ENCODE data around the gene MEIKIN. TPM values are rescaled to one million over a fixed set of nuclear protein-coding genes. Genes with fewer than 3 reads are reported as not detected.

The MEIKIN gene
- total RNA-seq, 1 experiment from 2014 or later = not detected

DNA sequence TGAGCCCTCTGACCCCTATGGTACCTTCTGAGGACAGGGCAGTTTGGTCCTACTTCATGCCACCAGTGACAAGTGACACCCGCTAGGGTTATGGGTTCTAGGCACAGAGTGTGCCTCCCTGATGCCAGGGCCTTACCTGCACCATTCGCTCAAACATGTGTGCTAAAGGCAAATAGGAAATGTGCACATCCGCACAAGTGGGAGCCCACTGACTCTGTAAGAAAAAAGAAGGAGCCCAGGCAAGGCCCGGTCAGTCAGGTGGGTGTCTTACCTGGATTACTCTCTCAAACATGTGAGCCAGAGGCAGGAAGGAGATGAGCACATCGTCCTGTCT lies 29.1 kb upstream of the MEIKIN start:
- TF ChIP-seq, protein P1, sequence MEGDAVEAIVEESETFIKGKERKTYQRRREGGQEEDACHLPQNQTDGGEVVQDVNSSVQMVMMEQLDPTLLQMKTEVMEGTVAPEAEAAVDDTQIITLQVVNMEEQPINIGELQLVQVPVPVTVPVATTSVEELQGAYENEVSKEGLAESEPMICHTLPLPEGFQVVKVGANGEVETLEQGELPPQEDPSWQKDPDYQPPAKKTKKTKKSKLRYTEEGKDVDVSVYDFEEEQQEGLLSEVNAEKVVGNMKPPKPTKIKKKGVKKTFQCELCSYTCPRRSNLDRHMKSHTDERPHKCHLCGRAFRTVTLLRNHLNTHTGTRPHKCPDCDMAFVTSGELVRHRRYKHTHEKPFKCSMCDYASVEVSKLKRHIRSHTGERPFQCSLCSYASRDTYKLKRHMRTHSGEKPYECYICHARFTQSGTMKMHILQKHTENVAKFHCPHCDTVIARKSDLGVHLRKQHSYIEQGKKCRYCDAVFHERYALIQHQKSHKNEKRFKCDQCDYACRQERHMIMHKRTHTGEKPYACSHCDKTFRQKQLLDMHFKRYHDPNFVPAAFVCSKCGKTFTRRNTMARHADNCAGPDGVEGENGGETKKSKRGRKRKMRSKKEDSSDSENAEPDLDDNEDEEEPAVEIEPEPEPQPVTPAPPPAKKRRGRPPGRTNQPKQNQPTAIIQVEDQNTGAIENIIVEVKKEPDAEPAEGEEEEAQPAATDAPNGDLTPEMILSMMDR (conservative IDR thresholded peaks at IDR 0.05) = no peak
- no peak for TF ChIP-seq EZH2 (IDR thresholded peaks at IDR 0.05; ENCODE audit: low read depth)
- ChIA-PET CTCF (no interaction called here), POLR2A (ENCODE audit: unreplicated experiment) (no interaction called here)
- DNase-seq = no peak
- Histone ChIP-seq H3K27me3 (ENCODE audit: insufficient read depth, low read depth) (0 out of 2 replicates have a peak, but pooled peaks cover 4% of the 10 kb centered on the region), H3K79me2 (ENCODE audit: low read depth) (no peaks in the 10 kb centered on the region), H3K27ac (no peak overlapping the region), H3K36me3 (ENCODE audit: low read depth) (no peaks in the 10 kb centered on the region), H3K9me3 (ENCODE audit: insufficient read depth, low read depth) (no peaks in the 10 kb centered on the region), H3K4me1 (replicated peaks; ENCODE audit: insufficient read depth) (no peaks in the 10 kb centered on the region), H2AFZ (no peak overlapping the region), H3K9me2 (ENCODE audit: insufficient read depth) (no peaks in the 10 kb centered on the region), H3K4me2 (no peak overlapping the region), H4K20me1 (ENCODE audit: insufficient read depth) (no peaks in the 10 kb centered on the region), H3K4me3 (no peak overlapping the region), H3F3A (ENCODE audit: insufficient read depth, low read depth) (no peaks in the 10 kb centered on the region)
- no TSS peak for BruUV-seq (replicated peaks)
- intact Hi-C loops (cut with micrococcal nuclease; ENCODE audit: unreplicated experiment) = no loop called here

DNA sequence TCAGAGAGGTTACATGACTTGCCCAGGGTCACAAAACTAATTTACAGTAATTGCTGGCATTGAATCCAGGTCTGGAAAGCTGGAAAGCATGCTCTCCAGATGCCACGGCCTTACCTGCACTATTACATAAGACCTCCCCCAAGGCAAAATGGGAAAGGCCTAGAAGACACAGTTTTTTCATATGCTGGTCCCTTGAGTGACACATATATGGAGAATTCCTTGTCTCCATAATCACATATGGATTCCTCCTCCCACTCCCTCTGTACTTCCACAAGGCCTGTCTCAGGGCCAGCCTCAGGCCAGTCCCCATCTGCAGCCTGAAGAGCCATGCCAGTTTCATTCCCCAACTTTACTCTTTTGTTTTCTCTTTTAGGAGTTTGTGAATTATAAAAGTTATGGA lies 28.6 kb upstream of the MEIKIN start:
- TF ChIP-seq EZH2 (IDR thresholded peaks at IDR 0.05; ENCODE audit: low read depth) = no peak
- TF ChIP-seq, protein P1 (conservative IDR thresholded peaks at IDR 0.05) = no peak
- Histone ChIP-seq H3K27me3 (ENCODE audit: insufficient read depth, low read depth) (0 out of 2 replicates have a peak, but pooled peaks cover 4% of the 10 kb centered on the region), H2AFZ (no peak overlapping the region), H4K20me1 (ENCODE audit: insufficient read depth) (no peaks in the 10 kb centered on the region), H3K4me1 (replicated peaks; ENCODE audit: insufficient read depth) (no peaks in the 10 kb centered on the region), H3K4me2 (no peak overlapping the region), H3K36me3 (ENCODE audit: low read depth) (no peaks in the 10 kb centered on the region), H3K79me2 (ENCODE audit: low read depth) (no peaks in the 10 kb centered on the region), H3K9me2 (ENCODE audit: insufficient read depth) (no peaks in the 10 kb centered on the region), H3K9me3 (ENCODE audit: insufficient read depth, low read depth) (no peaks in the 10 kb centered on the region), H3F3A (ENCODE audit: insufficient read depth, low read depth) (no peaks in the 10 kb centered on the region), H3K4me3 (no peak overlapping the region), H3K27ac (no peak overlapping the region)
- no peak for DNase-seq
- POLR2A ChIA-PET (ENCODE audit: unreplicated experiment) = no interaction called here
- CTCF ChIA-PET = no interaction called here
- intact Hi-C loops (cut with micrococcal nuclease; ENCODE audit: unreplicated experiment) = no loop called here
- no TSS peak for BruUV-seq (replicated peaks)

DNA sequence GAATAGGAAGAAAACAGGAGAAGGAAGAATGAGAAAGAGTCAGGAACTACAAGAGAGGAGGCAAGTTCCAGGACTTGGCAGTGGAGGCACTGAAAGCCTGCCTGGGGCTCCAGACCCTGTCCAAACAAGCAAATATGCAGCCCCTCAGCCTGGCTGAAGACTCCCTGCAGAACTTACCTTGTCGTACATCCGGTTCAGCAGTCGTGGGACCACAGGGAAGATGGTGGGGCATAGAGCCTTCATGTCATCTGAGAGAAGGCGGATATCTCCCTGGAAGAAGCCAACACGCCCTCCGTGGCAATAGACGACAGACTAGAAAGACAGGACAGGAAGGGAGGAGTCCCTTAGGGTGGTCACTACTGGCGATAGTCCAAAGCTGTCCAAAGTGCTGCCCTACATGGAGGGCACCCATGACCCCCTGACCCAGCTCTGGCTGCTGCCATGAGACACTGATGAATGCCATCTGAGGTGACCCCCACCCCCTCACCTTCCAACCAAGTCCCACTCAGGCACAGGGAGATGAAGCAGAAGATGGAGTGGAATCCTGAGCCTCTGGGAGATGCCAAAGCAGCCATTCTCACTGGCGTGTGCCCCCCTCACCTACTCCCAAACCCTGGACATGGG lies 27.7 kb upstream of the MEIKIN start:
- ChIA-PET POLR2A (ENCODE audit: unreplicated experiment) (no interaction called here), CTCF (no interaction called here)
- Histone ChIP-seq H3K4me2 (no peak overlapping the region), H3K4me1 (replicated peaks; ENCODE audit: insufficient read depth) (no peaks in the 10 kb centered on the region), H3K27me3 (ENCODE audit: insufficient read depth, low read depth) (0 out of 2 replicates have a peak, but pooled peaks cover 4% of the 10 kb centered on the region), H4K20me1 (ENCODE audit: insufficient read depth) (no peaks in the 10 kb centered on the region), H3K27ac (no peak overlapping the region), H3K9me3 (ENCODE audit: insufficient read depth, low read depth) (no peaks in the 10 kb centered on the region), H3K36me3 (ENCODE audit: low read depth) (no peaks in the 10 kb centered on the region), H2AFZ (no peak overlapping the region), H3K4me3 (no peak overlapping the region), H3F3A (ENCODE audit: insufficient read depth, low read depth) (no peaks in the 10 kb centered on the region), H3K9me2 (ENCODE audit: insufficient read depth) (no peaks in the 10 kb centered on the region), H3K79me2 (ENCODE audit: low read depth) (no peaks in the 10 kb centered on the region)
- intact Hi-C loops (cut with micrococcal nuclease; ENCODE audit: unreplicated experiment) = no loop called here
- BruUV-seq (replicated peaks) = no TSS peak
- no peak for TF ChIP-seq EZH2 (IDR thresholded peaks at IDR 0.05; ENCODE audit: low read depth)
- TF ChIP-seq, protein P1 (conservative IDR thresholded peaks at IDR 0.05) = no peak
- no peak for DNase-seq

Measured in PC-9 (cell line).